ENCODE results near the gene PDZRN3. TPM values are rescaled to one million over a fixed set of nuclear protein-coding genes. Genes with fewer than 3 reads are reported as not detected.
A peak's percentile ranks its signal among the peaks of the same experiment; 100 is the strongest.

Gene PDZRN3
- total RNA-seq, 1 experiment from 2014 or later: 0.24 TPM

GRCh38 chr3:73399106-73399505 is 225.6 kb downstream of the PDZRN3 start:
- Histone ChIP-seq H3K36me3 (ENCODE audit: insufficient read depth, low read length, poor library complexity, severe bottlenecking) (no peaks in the 10 kb centered on the region), H3K4me1 (ENCODE audit: insufficient read depth, low read length, poor library complexity, severe bottlenecking) (no peaks in the 10 kb centered on the region), H3K9me3 (ENCODE audit: low read depth, low read length, poor library complexity, severe bottlenecking) (no peaks in the 10 kb centered on the region), H3K27me3 (replicated peaks; ENCODE audit: insufficient read depth, low read depth, low read length, poor library complexity) (no peaks in the 10 kb centered on the region), H3K4me3 (ENCODE audit: low read depth, low read length, poor library complexity, severe bottlenecking) (no peak overlapping the region), H3K27ac (ENCODE audit: low read depth, low read length, poor library complexity, severe bottlenecking) (no peak overlapping the region)
- CTCF ChIA-PET: no interaction called here
- intact Hi-C loops (cut with micrococcal nuclease; ENCODE audit: unreplicated experiment): no loop called here
- no TSS peak for BruUV-seq (replicated peaks)
- peak; percentile 1 for DNase-seq (ENCODE audit: low spot score)
- TF ChIP-seq EZH2 (IDR thresholded peaks at IDR 0.05; ENCODE audit: borderline replicate concordance, low read depth, low read length, poor library complexity, severe bottlenecking) (no peak), CTCF (conservative IDR thresholded peaks at IDR 0.05; ENCODE audit: low read depth, low read length) (no peak)
- POLR2A ChIA-PET (ENCODE audit: low non-redundant PET): no interaction called here

GRCh38 chr3:73398084-73398483 is 226.7 kb downstream of the PDZRN3 start:
- TF ChIP-seq EZH2 (IDR thresholded peaks at IDR 0.05; ENCODE audit: borderline replicate concordance, low read depth, low read length, poor library complexity, severe bottlenecking) (no peak), CTCF (conservative IDR thresholded peaks at IDR 0.05; ENCODE audit: low read depth, low read length) (no peak)
- BruUV-seq (replicated peaks): no TSS peak

DNA sequence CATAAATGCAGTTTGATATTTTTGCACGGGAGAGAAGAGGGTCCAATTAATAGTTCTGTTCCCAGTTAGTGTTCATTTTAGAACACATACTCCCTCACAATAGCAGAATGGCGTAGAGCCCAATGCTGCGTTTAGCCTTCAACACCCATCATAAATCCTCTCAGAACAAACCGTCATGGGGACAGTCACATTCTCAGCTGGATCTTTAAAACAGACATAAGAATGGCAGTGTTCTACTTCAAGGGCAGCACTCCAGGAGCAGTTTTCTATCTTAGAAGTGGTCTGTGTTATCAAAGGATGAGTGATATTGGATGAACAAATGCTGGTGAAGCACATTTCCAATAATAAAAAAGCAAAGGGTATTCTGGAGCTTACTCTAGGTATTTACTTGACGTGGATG is 230.5 kb downstream of the PDZRN3 start:
- Histone ChIP-seq H3K27ac (ENCODE audit: low read depth, low read length, poor library complexity, severe bottlenecking) (no peak overlapping the region), H3K36me3 (ENCODE audit: insufficient read depth, low read length, poor library complexity, severe bottlenecking) (no peaks in the 10 kb centered on the region), H3K4me1 (ENCODE audit: insufficient read depth, low read length, poor library complexity, severe bottlenecking) (no peaks in the 10 kb centered on the region), H3K4me3 (ENCODE audit: low read depth, low read length, poor library complexity, severe bottlenecking) (no peak overlapping the region), H3K9me3 (ENCODE audit: low read depth, low read length, poor library complexity, severe bottlenecking) (no peaks in the 10 kb centered on the region), H3K27me3 (replicated peaks; ENCODE audit: insufficient read depth, low read depth, low read length, poor library complexity) (no peaks in the 10 kb centered on the region)
- intact Hi-C loops (cut with micrococcal nuclease; ENCODE audit: unreplicated experiment): no loop called here
- no TSS peak for BruUV-seq (replicated peaks)
- no peak for DNase-seq (ENCODE audit: low spot score)
- no peak for TF ChIP-seq EZH2 (IDR thresholded peaks at IDR 0.05; ENCODE audit: borderline replicate concordance, low read depth, low read length, poor library complexity, severe bottlenecking)
- TF ChIP-seq CTCF (conservative IDR thresholded peaks at IDR 0.05; ENCODE audit: low read depth, low read length): no peak
- ChIA-PET CTCF (no interaction called here), POLR2A (ENCODE audit: low non-redundant PET) (interaction anchor here (0.6 kb wide), 1 partner anchor 249 kb away, joined by 3 read pairs; no protein-coding TSS in a partner anchor)

More at GRCh38 chr3:73398084-73398483, 226.7 kb downstream of the PDZRN3 start:
- no peaks in the 10 kb centered on the region for H3K27me3 ChIP-seq (replicated peaks; ENCODE audit: insufficient read depth, low read depth, low read length, poor library complexity)
- POLR2A ChIA-PET (ENCODE audit: low non-redundant PET): no interaction called here
- H3K4me1 ChIP-seq (ENCODE audit: insufficient read depth, low read length, poor library complexity, severe bottlenecking): no peaks in the 10 kb centered on the region
- no peak for DNase-seq (ENCODE audit: low spot score)
- no peak overlapping the region for H3K27ac ChIP-seq (ENCODE audit: low read depth, low read length, poor library complexity, severe bottlenecking)
- CTCF ChIA-PET: no interaction called here
- no peaks in the 10 kb centered on the region for H3K36me3 ChIP-seq (ENCODE audit: insufficient read depth, low read length, poor library complexity, severe bottlenecking)
- intact Hi-C loops (cut with micrococcal nuclease; ENCODE audit: unreplicated experiment): no loop called here
- H3K4me3 ChIP-seq (ENCODE audit: low read depth, low read length, poor library complexity, severe bottlenecking): no peak overlapping the region
- no peaks in the 10 kb centered on the region for H3K9me3 ChIP-seq (ENCODE audit: low read depth, low read length, poor library complexity, severe bottlenecking)

Measured in A673 (cell line).